GM19372 (cell line): Measurements from ENCODE around the gene ASL.
"Not testable (repeated sequence)": the region's sequence is repeated elsewhere in the genome, so short reads cannot be mapped to it uniquely, and the experiment has no call there.

ENCODE experiments used
- ATAC-seq: cut with Tn5 transposase; IDR thresholded peaks from one replicate; pipeline ENCODE4 v1.9.1; 2021; ENCODE audit warnings: mild to moderate bottlenecking, low read depth, moderate library complexity; ENCODE audit not compliant: unreplicated experiment

ASL gene

DNA sequence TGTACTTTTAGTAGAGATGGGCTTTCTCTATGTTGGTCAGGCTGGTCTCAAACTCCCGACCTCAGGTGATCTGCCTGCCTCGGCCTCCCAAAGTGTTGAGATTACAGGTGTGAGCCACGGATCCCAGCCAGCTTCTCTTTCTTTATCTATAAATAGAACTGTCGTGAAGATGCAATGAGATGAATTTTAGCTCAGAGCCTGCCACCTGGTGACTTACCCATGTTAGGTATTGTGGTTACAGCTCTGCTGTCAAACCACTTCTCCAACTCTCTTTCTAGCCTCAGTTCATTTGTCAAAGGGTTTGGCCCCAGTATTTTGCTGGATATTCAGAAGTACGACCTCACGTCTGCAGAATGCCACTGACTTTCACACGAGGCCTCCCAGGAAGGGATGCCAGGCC is 3.4 kb upstream of the ASL start:
- ATAC-seq = not testable (repeated sequence)

DNA sequence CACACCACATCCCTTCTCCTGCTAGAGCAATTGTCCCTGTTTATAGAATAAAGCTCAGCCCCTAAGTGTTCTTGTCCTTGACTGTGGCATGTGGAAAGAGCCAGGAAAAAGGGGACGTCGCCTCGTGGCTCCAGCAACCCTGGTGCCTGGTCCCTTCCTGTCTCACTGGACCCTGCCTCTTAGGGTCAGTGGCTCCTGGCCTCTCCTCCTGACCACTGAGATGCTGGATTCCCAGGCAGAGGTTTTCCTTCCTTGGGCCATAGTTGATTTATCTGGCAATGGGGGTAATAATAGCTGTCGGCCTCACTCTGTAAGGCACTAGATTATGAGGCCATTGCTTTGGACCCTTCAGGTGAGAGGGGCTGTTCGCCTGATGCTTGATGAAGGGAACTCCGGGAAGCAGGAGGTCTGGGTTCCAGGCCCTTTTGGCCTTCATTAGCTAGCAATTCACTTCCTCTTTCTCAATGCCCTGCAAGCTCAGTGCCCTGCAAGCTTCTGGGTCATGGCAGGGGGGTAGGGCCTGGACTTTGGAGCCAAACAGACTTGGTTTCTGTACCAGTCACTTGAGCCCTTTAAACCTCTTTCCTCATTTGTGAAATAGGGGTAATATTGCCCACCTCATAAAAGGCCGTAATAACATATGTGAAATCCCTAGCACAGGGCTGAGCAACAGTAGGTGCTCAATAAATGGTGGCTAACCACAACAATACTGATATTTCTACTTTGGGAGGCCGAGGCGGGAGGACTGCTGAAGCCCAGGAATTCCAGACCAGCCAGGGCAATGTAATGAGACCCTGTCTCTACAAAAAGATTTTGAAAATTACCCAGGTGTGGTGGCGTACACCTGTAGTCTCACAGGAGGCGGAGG is 1.1 kb downstream of the ASL start:
- ATAC-seq = no peak

DNA sequence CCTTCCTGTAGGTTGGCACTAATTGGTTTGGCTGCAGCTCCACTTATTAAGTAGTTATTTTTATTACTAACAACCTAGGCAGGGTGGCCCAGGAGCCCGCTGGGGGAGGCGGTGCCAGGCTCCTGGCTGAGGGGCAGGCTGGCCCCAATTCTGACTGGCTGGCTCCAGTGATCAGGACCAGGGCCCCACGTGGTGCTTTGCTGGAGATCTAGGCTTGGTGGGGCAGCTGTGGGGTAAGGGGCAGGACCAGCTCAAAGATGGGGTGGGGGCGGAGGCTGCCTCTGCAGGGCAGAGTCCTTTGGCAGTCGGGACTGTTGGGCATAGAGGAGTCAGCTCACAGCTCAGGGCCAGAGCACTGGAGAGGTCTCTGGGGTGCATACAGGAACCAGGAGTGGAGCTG is 2.4 kb downstream of the ASL start:
- ATAC-seq = no peak

DNA sequence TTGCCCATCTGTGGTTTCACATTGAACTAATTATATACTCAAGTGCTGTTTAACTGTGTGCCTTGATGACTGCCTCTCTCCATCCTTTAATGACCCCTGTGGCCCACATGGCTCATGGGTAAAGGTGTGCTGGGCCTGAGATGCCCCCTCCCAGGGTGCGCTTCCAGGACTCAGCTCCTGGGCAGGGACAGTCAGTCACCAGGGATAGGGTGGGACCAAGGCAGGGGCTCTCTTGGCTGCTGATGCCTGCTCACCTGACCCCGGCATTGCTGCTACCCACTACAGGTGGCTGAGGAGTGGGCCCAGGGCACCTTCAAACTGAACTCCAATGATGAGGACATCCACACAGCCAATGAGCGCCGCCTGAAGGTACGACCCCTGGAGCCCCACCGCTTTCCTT is 6.5 kb downstream of the ASL start:
- no peak for ATAC-seq

DNA sequence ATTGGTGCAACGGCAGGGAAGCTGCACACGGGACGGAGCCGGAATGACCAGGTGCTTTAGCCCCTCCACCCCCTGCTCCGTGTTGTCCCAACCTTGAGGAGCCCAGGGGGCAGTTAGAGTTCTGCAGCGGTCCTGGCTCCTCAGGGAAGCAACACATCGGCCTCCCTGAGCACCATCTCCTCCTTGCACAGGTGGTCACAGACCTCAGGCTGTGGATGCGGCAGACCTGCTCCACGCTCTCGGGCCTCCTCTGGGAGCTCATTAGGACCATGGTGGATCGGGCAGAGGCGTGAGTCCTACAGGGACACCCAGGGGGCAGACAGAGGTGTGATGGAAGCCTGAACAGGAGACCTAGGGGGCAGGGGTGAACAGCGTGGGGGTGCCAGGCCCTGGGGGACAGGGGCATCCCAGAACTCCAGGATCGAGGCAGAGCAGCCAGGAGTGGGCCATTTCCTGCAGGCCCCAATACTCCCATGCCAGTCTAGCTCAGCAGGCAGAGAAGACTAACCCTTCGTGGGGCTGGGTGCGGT is 7.3 kb downstream of the ASL start:
- no peak for ATAC-seq

DNA sequence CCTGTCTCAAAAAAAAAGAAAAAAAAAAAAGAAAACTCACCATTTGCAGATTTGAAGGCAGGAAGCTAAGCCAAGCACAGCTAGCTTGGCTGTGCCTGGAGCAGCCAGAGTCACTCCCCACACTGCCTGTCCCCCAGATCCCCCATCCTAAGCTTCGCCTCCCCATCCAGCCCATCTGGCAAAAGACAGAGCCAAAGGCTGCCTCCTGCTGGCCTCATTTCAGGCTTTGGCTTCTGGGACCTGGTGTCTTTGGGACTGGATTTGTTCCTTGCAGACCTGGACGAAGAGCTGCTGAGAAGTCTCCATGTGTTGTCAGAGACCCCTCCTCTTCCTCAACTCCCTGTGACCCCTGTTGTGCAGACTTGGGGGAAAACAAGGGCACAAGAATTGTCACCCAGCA is 8.1 kb downstream of the ASL start:
- ATAC-seq = no peak

DNA sequence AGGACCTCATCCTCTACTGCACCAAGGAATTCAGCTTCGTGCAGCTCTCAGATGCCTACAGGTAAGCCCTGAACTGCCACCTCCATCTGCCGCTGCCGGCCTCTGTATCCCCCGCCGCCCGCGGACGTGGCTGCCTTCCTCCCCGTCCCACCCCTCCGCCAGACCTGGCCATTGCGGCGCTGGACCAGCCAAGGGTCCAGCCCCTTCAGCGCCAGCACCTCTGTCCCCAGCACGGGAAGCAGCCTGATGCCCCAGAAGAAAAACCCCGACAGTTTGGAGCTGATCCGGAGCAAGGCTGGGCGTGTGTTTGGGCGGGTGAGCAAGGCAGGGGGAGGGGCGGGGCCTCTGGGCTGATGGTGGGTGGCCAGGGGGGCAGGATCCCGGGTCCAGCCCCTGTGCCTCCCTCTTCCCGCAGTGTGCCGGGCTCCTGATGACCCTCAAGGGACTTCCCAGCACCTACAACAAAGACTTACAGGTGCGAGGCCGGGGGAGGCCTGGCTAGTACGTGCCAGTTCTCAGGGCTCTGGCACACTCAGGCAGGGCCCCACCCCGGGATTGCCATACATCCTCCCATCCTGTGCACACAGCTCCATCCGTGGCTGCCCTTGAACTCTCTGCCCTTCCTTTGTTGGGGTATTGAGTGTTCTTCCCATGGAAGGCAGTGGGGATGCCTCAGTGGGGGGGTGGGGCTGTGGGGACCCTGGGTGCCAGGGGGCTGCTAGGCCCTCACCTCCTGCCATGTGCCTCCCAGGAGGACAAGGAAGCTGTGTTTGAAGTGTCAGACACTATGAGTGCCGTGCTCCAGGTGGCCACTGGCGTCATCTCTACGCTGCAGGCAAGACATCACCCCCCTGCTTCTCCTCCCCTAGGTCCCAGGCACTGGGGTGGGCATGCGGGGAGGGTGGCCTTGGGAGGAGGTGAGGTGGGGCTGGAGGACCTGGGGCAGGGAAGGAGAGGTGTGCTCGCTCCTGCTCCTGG is 13.5 kb downstream of the ASL start:
- no peak for ATAC-seq

DNA sequence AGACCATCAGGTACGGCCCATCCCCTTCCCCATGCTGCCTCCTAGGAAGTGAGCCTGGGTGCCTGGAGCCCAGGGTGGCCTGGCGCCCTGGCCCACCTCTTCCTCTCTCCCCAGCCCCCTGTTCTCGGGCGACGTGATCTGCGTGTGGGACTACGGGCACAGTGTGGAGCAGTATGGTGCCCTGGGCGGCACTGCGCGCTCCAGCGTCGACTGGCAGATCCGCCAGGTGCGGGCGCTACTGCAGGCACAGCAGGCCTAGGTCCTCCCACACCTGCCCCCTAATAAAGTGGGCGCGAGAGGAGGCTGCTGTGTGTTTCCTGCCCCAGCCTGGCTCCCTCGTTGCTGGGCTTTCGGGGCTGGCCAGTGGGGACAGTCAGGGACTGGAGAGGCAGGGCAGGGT is 17.0 kb downstream of the ASL start:
- ATAC-seq = no peak

DNA sequence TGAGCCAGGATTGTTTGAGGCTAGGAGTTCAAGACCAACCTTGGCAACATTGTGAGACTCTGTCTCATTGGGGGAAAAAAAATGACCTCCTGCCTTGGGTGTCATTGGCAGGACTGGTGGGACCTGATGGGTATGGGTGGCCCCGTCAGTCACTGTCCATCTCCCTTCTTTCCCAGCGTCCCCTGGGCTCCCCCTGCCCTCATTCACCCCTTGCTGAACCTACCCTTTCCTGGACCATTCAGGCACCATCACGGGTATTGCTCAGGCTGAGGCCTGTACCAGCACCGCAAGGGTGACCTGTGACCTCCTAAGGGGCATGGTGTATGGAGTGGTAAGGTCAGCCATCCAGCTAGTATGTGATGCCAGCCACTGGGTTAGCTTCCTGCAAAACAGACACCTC is 19.4 kb downstream of the ASL start:
- no peak for ATAC-seq

DNA sequence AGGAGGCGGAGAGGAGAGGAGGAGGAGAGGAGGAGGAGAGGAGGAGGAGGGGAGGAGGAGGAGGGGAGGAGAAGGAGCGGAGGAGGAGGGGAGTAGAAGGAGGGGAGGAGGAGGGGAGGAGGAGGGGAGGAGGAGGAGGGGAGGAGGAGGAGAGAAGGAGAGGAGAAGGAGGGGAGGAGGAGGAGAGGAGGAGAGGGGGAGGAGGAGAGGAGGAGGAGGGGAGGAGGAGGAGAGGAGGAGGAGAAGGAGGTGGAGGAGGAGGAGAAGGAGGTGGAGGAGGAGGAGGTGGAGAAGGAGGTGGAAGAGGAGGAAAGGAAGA is 23.6 kb downstream of the ASL start:
- ATAC-seq = no peak

DNA sequence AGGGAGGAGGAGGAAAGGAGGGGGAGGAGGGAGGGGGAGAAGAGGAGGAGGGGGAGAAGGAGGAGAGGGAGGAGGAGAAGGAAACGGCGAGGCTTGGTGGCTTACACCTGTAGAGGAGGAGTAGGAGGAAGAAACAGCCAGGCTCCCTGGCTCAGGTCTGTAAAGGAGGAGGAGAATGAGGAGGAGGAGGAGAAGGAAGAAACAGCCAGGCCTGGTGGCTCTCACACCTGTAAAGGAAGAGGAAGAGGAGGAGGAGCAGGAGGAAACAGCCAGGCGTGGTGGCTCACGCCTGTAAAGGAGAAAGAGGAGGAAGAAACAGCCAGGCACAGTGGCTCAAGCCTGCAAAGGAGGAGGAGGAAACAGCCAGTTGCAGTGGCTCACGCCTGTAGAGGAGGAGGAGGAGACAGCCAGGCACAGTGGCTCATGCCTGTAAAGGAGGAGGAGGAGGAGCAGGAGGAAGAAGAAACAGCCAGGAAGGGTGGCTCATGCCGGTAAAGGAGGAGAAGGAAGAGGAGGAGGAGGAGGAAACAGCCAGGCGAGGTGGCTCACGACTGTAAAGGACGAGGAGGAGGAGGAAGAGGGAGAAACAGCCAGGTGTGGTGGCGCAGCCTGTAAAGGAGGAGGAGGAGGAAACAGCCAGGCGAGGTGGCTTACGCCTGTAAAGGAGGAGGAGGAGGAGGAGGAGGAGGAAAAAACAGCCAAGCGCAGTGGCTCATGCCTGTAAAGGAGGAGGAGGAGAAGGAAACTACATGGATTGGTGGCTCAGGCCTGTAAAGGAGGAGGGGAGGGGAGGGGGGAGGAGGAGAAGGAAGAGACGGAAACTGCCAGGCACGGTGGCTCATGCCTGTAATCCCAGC is 24.2 kb downstream of the ASL start:
- peak; percentile 76 for ATAC-seq

DNA sequence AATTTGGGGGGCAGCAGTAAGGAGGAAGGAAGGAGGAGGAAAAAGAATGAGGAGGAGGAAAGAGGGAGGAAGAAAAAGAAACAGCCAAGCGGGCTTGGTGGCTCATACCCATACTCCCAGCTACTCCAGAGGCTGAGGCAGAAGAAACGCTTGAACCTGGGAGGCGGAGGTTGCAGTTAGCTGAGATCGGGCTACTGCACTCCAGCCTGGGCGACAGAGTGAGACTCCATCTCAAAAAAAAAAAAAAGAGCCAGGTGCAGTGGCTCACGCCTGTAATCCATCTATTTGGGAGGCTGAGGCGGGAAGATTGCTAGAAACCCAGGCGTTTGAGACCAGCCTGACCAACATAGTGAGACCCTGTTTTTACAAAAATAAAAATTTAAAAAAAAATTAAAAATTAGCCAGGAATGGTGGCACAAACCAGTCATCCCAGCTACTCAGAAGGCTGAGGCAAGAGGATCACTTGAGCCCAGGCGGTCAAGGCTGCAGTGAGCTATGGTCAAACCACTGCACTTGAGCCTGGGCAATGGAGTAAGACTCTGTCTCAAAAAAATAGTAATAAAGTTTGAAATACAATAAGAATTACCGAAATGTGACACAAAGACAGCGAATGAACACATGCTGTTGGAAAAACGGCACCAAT is 24.9 kb downstream of the ASL start:
- ATAC-seq = no peak

DNA sequence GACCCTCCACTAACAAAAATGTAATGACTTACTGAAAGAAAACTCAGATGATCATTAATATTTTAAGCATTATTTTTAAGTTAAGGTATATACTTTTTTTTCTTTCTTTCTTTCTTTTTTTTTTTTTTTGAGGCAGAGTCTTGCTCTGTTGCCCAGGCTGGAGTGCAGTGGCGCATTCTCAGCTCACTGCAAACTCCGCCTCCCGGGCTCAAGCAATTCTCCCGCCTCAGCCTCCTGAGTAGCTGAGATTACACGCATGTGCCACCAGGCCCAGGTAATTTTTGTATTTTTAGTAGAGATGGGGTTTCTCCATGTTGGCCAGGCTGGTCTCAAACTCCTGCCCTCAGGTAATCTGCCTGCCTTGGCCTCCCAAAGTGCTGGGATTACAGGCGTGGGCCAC is 26.5 kb downstream of the ASL start:
- ATAC-seq = not testable (repeated sequence)

DNA sequence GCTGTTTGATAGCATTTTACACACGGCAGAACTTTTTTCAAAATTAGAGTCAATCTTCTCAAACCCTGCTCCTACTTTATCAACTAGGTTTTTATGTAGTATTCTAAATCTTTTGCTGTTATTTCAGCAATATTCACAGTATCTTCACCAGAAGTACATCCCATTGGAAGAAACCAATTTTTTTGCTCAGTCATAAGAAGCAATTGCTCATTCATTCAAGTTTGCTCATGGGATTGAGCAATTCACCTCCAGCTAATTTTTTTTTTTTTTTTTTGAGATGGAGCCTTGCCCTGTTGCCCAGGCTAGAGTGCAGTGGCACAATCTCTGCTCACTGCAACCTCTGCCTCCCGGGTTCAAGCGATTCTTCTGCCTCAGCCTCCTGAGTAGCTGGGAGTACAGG is 28.4 kb downstream of the ASL start:
- not testable (repeated sequence) for ATAC-seq

DNA sequence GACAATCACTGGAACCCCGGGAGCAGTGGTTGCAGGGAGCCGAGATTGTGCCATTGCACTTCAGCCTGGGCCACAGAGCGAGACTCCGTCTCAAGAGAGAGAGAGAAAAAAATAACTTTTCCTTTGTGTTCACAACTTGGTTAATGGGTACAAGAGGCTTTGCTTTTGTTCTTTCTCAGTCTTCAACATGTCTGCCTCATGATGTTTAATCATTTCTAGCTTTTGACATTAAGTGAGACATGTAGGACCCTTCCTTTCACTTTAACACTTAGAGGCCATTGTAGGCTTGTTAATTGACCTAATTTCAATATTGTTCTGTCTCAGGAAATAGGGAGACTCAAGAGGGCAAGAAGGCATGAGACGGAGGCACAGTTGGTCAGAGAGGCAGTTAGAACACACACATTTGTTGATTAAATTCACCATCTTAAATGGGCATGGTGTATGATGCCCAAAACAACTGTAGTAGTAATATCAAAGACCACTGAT is 29.7 kb downstream of the ASL start:
- no peak for ATAC-seq

DNA sequence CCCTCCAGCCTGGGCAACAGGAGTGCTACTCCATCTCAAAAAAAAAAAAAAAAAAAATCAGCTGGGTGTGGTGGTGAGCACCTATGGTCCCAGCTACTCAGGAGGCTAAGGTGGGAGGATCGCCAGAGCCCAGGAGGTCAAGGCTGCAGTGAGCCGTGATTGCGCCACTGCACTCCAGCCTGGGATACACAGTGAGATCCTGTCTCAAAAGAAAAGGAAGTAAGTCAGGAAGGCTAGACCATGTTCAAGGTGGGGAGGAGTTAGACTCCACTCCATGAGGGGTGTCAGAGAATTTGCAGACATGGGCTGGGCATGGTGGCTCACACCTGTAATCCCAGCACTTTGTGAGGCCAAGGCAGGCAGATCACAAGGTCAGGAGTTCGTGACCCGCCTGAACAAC is 32.8 kb downstream of the ASL start:
- not testable (repeated sequence) for ATAC-seq

DNA sequence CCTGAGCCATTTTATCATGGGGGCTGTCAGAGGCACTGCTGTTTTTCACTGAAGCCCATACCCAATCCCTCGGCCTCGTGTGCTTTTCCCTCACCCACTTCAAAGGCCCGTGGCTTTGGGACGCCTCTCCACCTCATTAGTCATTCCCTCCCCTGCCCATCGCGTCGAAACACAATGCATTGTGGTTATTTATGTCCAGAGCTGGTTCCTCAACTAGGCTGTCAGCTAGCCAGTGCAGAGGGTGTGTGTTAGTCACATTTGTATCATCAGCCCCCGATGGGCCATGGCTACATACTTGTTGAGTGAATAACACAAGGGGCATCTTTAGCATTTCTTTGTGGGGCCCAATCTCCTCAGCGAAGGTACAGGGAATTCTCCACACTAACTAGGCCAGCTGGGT is 35.2 kb downstream of the ASL start:
- ATAC-seq = no peak

DNA sequence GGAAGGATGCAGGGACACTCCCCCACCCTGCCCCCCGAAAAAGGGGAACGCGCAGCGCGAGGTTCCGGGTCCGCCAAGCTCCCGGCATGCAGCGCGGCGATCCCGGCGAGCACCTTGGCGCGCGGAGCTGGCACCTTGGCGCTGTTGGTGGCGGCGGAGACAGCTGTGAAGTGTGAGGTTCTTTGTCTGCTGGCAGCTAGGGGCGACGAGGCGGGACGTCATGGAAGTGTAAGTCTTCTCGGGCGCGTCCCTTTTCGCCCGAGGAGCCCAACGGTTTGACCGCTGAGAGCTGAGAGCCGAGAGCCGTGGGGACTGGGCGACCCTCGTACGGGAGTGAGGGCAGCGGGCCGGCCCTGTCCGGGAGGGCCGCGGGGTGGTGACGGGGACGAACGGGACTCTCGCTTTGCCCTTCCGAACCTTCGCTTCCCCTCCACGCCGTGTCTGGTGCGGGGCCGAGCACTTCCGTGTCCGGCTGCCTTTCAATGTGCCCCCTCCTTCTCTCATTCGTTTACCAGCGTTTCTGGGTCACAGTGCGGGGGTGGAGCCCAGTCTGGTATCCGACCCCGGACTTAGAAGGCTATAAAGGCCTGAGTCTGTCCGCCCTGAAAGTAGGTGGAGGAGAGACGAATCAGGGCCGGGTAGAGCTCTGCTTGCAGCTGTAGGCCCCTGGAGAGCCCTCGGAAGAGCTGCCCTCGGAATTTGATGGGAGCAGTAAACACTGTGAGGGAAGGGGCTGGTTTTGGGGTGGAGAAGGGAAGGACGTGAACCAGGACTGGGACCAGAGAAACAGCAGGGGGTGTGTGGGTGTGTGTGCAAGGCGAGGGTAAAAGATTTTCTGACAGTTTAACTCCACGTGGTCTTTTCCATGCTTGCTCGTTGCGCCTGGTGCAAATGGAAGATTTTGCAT is 39.4 kb downstream of the ASL start, which contains the start of gene CRCP:
Gene CRCP (plus strand): TSS at position 105 of the 907 bp plus-strand sequence. CDS start 116 bp downstream, at position 221.
- ATAC-seq = peak; percentile 86
